SK-N-MC (cell line): ENCODE data around the gene SEMA3C.

Source experiments
- EZH2 ChIP-seq: fragments of 200-600 bp; sonication (generic); IDR thresholded peaks from one replicate; pipeline ENCODE4 v1.6.1; 2017; ENCODE audit warnings: antibody characterized with exemption
- FOXP2 ChIP-seq: optimal IDR thresholded peaks from 2 replicates; pipeline ENCODE3; 2011; ENCODE audit warnings: mild to moderate bottlenecking, moderate library complexity; ENCODE audit not compliant: insufficient read depth; ENCODE audit errors: extremely low read length, control extremely low read depth
- POLR2AphosphoS5 ChIP-seq: IDR thresholded peaks from 2 replicates; pipeline ENCODE4 v1.6.1; 2012; ENCODE audit warnings: mild to moderate bottlenecking, low read depth, low read length, borderline replicate concordance

- TF ChIP-seq EZH2 (no peak), POLR2AphosphoS5 (no peak), FOXP2 (no peak)
Observed at GRCh38 chr7:80711531-80711930, 207.3 kb downstream of the SEMA3C start.
